ENCODE data around the gene PID1. TPM values are rescaled to one million over a fixed set of nuclear protein-coding genes. Genes with fewer than 3 reads are reported as not detected.

The PID1 gene
- total RNA-seq, 1 experiment from 2014 or later: 0.31 TPM

GRCh38 chr2:229254206-229254605 is 16.9 kb downstream of the PID1 start:
- peaks cover 9% of the 10 kb centered on the region for H3K9me3 Mint-ChIP-seq (ENCODE audit: low read depth, unreplicated experiment)
- DNase-seq: no peak
- TF ChIP-seq CTCF (IDR thresholded peaks at IDR 0.05; ENCODE audit: unreplicated experiment): no peak
- H3K27ac Mint-ChIP-seq (ENCODE audit: unreplicated experiment): no peak overlapping the region
- H3K4me1 Mint-ChIP-seq (ENCODE audit: low read depth, unreplicated experiment): no peaks in the 10 kb centered on the region
- CTCF ChIA-PET: no interaction called here
- no peaks in the 10 kb centered on the region for H3K36me3 Mint-ChIP-seq (ENCODE audit: insufficient read depth, unreplicated experiment)
- intact Hi-C loops (cut with micrococcal nuclease; ENCODE audit: unreplicated experiment): no loop called here
- no TSS peak for BruUV-seq (replicated peaks)
- H3K4me3 Mint-ChIP-seq (ENCODE audit: low read depth, unreplicated experiment): no peak overlapping the region
- no peaks in the 10 kb centered on the region for H3K27me3 Mint-ChIP-seq (ENCODE audit: unreplicated experiment)

- Mint-ChIP-seq H3K9me3 (ENCODE audit: low read depth, unreplicated experiment) (peaks cover 8% of the 10 kb centered on the region), H3K27ac (ENCODE audit: unreplicated experiment) (no peak overlapping the region), H3K36me3 (ENCODE audit: insufficient read depth, unreplicated experiment) (no peaks in the 10 kb centered on the region), H3K4me3 (ENCODE audit: low read depth, unreplicated experiment) (no peak overlapping the region), H3K4me1 (ENCODE audit: low read depth, unreplicated experiment) (no peaks in the 10 kb centered on the region), H3K27me3 (ENCODE audit: unreplicated experiment) (no peaks in the 10 kb centered on the region)
- CTCF ChIA-PET: no interaction called here
- intact Hi-C loops (cut with micrococcal nuclease; ENCODE audit: unreplicated experiment): no loop called here
- TF ChIP-seq CTCF (IDR thresholded peaks at IDR 0.05; ENCODE audit: unreplicated experiment): no peak
- BruUV-seq (replicated peaks): no TSS peak
- no peak for DNase-seq
Observed at GRCh38 chr2:229252996-229253395, 18.1 kb downstream of the PID1 start.

GRCh38 chr2:229252280-229252679 is 18.8 kb downstream of the PID1 start:
- no peak for DNase-seq
- H3K4me1 Mint-ChIP-seq (ENCODE audit: low read depth, unreplicated experiment): no peaks in the 10 kb centered on the region
- no TSS peak for BruUV-seq (replicated peaks)
- intact Hi-C loops (cut with micrococcal nuclease; ENCODE audit: unreplicated experiment): no loop called here
- H3K4me3 Mint-ChIP-seq (ENCODE audit: low read depth, unreplicated experiment): no peak overlapping the region
- no peak for TF ChIP-seq CTCF (IDR thresholded peaks at IDR 0.05; ENCODE audit: unreplicated experiment)
- CTCF ChIA-PET: no interaction called here
- no peaks in the 10 kb centered on the region for H3K27me3 Mint-ChIP-seq (ENCODE audit: unreplicated experiment)
- no peaks in the 10 kb centered on the region for H3K36me3 Mint-ChIP-seq (ENCODE audit: insufficient read depth, unreplicated experiment)
- no peak overlapping the region for H3K27ac Mint-ChIP-seq (ENCODE audit: unreplicated experiment)
- H3K9me3 Mint-ChIP-seq (ENCODE audit: low read depth, unreplicated experiment): peaks cover 8% of the 10 kb centered on the region

GRCh38 chr2:229249536-229249935 is 21.6 kb downstream of the PID1 start:
- no TSS peak for BruUV-seq (replicated peaks)

More at GRCh38 chr2:229249536-229249935, 21.6 kb downstream of the PID1 start:
- H3K27me3 Mint-ChIP-seq (ENCODE audit: unreplicated experiment): no peaks in the 10 kb centered on the region
- no peaks in the 10 kb centered on the region for H3K4me1 Mint-ChIP-seq (ENCODE audit: low read depth, unreplicated experiment)
- peaks cover 9% of the 10 kb centered on the region for H3K9me3 Mint-ChIP-seq (ENCODE audit: low read depth, unreplicated experiment)
- no peak for TF ChIP-seq CTCF (IDR thresholded peaks at IDR 0.05; ENCODE audit: unreplicated experiment)
- no peaks in the 10 kb centered on the region for H3K36me3 Mint-ChIP-seq (ENCODE audit: insufficient read depth, unreplicated experiment)
- no peak for DNase-seq
- intact Hi-C loops (cut with micrococcal nuclease; ENCODE audit: unreplicated experiment): no loop called here
- H3K4me3 Mint-ChIP-seq (ENCODE audit: low read depth, unreplicated experiment): no peak overlapping the region
- CTCF ChIA-PET: no interaction called here
- no peak overlapping the region for H3K27ac Mint-ChIP-seq (ENCODE audit: unreplicated experiment)

Measured in Calu3 (cell line).